Loucy (cell line): ENCODE results near the gene GRM2.

Experiments
- H2AFZ ChIP-seq: fragments of 200-600 bp; sonication (generic); 2 replicates; pipeline ENCODE4 v1.6.0; 2016; ENCODE audit warnings: antibody characterized with exemption, mild to moderate bottlenecking, low read length, moderate library complexity
- H3F3A ChIP-seq: fragments of 200-600 bp; 2 replicates; pipeline ENCODE4 v1.6.0; 2016; ENCODE audit warnings: antibody characterized with exemption, low read depth, mild to moderate bottlenecking
- H3K27me3 ChIP-seq: fragments of 200-600 bp; sonication (generic); 2 replicates; pipeline ENCODE4 v1.6.1; 2014; ENCODE audit warnings: low read length, mild to moderate bottlenecking; ENCODE audit not compliant: insufficient read depth, poor library complexity, severe bottlenecking
- H3K36me3 ChIP-seq: fragments of 200-600 bp; sonication (generic); 2 replicates; pipeline ENCODE4 v1.6.1; 2016; ENCODE audit warnings: low read length; ENCODE audit not compliant: insufficient read depth
- H3K4me1 ChIP-seq: fragments of 200-600 bp; sonication (generic); 2 replicates; pipeline ENCODE4 v1.5.1; 2014; ENCODE audit warnings: low read length, mild to moderate bottlenecking; ENCODE audit not compliant: insufficient read depth, poor library complexity, severe bottlenecking
- H3K4me2 ChIP-seq: fragments of 200-600 bp; sonication (generic); 2 replicates; pipeline ENCODE4 v1.6.0; 2014; ENCODE audit warnings: antibody characterized with exemption, low read length, low read depth, mild to moderate bottlenecking; ENCODE audit not compliant: poor library complexity, severe bottlenecking
- H3K4me3 ChIP-seq: fragments of 200-600 bp; sonication (generic); 2 replicates; pipeline ENCODE4 v1.5.1; 2014; ENCODE audit warnings: low read length, mild to moderate bottlenecking, mixed read lengths; ENCODE audit not compliant: poor library complexity, severe bottlenecking
- H3K79me2 ChIP-seq: fragments of 200-600 bp; sonication (generic); 2 replicates; pipeline ENCODE4 v1.6.1; 2014; ENCODE audit warnings: low read length; ENCODE audit not compliant: insufficient read depth
- H3K9ac ChIP-seq: fragments of 200-600 bp; sonication (generic); 2 replicates; pipeline ENCODE4 v1.6.0; 2014; ENCODE audit warnings: mild to moderate bottlenecking, low read depth, low read length, moderate library complexity; ENCODE audit not compliant: poor library complexity, severe bottlenecking
- H3K9me2 ChIP-seq: fragments of 200-600 bp; sonication (generic); replicated peaks from 2 replicates; pipeline ENCODE4 v1.6.1; 2016; ENCODE audit warnings: low read depth, low read length, mixed read lengths
- H3K9me3 ChIP-seq: fragments of 200-600 bp; sonication (generic); 2 replicates; pipeline ENCODE4 v1.6.1; 2014; ENCODE audit warnings: mild to moderate bottlenecking, antibody characterized with exemption, low read length, low read depth; ENCODE audit not compliant: insufficient read depth
- H4K20me1 ChIP-seq: fragments of 200-600 bp; sonication (generic); 2 replicates; pipeline ENCODE4 v1.6.0; 2014; ENCODE audit warnings: antibody characterized with exemption, low read length, mild to moderate bottlenecking; ENCODE audit not compliant: insufficient read depth, poor library complexity, severe bottlenecking
- CTCF ChIP-seq: fragments of 200-600 bp; sonication (generic); conservative IDR thresholded peaks from 2 replicates; pipeline ENCODE4 v1.5.1; 2014; ENCODE audit warnings: mild to moderate bottlenecking, antibody characterized with exemption, low read length
- EZH2phosphoT487 ChIP-seq: fragments of 200-600 bp; IDR thresholded peaks from 2 replicates; pipeline ENCODE4 v1.6.1; 2018; ENCODE audit warnings: antibody characterized with exemption, mild to moderate bottlenecking, moderate library complexity, borderline replicate concordance

GRM2 gene

GRCh38 chr3:51729042-51729633, 22.3 kb downstream of the GRM2 start:
- no peaks in the 10 kb centered on the region for H3K9me2 ChIP-seq
- H4K20me1 ChIP-seq: no peaks in the 10 kb centered on the region
- no peak overlapping the region for H3K4me2 ChIP-seq
- no peak overlapping the region for H3K9ac ChIP-seq
- H3K4me1 ChIP-seq: no peaks in the 10 kb centered on the region
- no peaks in the 10 kb centered on the region for H3K9me3 ChIP-seq
- H3K36me3 ChIP-seq: no peaks in the 10 kb centered on the region
- no peaks in the 10 kb centered on the region for H3K79me2 ChIP-seq
- H3F3A ChIP-seq: no peaks in the 10 kb centered on the region
- no peaks in the 10 kb centered on the region for H3K27me3 ChIP-seq
- no peak for TF ChIP-seq CTCF
- TF ChIP-seq EZH2phosphoT487: no peak
- no peak overlapping the region for H3K4me3 ChIP-seq
- H2AFZ ChIP-seq: no peak overlapping the region

GRCh38 chr3:51733859-51734571, 27.1 kb downstream of the GRM2 start:
- Histone ChIP-seq H2AFZ (peak overlapping the region; percentile 38; the same call in 1 of the 2 replicates), H3K79me2 (no peaks in the 10 kb centered on the region), H3K9ac (no peak overlapping the region), H3K36me3 (no peaks in the 10 kb centered on the region), H3K4me3 (no peak overlapping the region), H3K9me2 (no peaks in the 10 kb centered on the region), H3K9me3 (no peaks in the 10 kb centered on the region), H3K27me3 (no peaks in the 10 kb centered on the region), H3F3A (no peaks in the 10 kb centered on the region), H3K4me2 (peak overlapping the region; percentile 28), H4K20me1 (no peaks in the 10 kb centered on the region), H3K4me1 (peaks cover 6% of the 10 kb centered on the region)
- TF ChIP-seq EZH2phosphoT487: no peak
- no peak for TF ChIP-seq CTCF

GRCh38 chr3:51734572-51734907, 27.7 kb downstream of the GRM2 start:
- H2AFZ ChIP-seq: peak overlapping the region; percentile 38; the same call in 1 of the 2 replicates
- H3F3A ChIP-seq: no peaks in the 10 kb centered on the region
- no peaks in the 10 kb centered on the region for H3K9me3 ChIP-seq
- H3K9me2 ChIP-seq: no peaks in the 10 kb centered on the region
- no peaks in the 10 kb centered on the region for H4K20me1 ChIP-seq
- H3K36me3 ChIP-seq: no peaks in the 10 kb centered on the region
- peaks cover 6% of the 10 kb centered on the region for H3K4me1 ChIP-seq
- peak overlapping the region; percentile 28 for H3K4me2 ChIP-seq
- no peak overlapping the region for H3K4me3 ChIP-seq
- no peaks in the 10 kb centered on the region for H3K79me2 ChIP-seq
- TF ChIP-seq EZH2phosphoT487 (no peak), CTCF (no peak)
- H3K27me3 ChIP-seq: no peaks in the 10 kb centered on the region
- H3K9ac ChIP-seq: no peak overlapping the region
